GM19397 (cell line): ENCODE data around the gene CCL24.
"Not testable (repeated sequence)": the region's sequence is repeated elsewhere in the genome, so short reads cannot be mapped to it uniquely, and the experiment has no call there.

Experiments used
- ATAC-seq: cut with Tn5 transposase; IDR thresholded peaks from one replicate; pipeline ENCODE4 v1.9.1; 2021; ENCODE audit warnings: mild to moderate bottlenecking, moderate library complexity; ENCODE audit not compliant: unreplicated experiment

Gene CCL24

GRCh38 chr7:75788154-75788847 is 25.3 kb downstream of the CCL24 start:
- not testable (repeated sequence) for ATAC-seq

- not testable (repeated sequence) for ATAC-seq
Measured at GRCh38 chr7:75783058-75783457, 30.5 kb downstream of the CCL24 start.

- not testable (repeated sequence) for ATAC-seq
Measured at GRCh38 chr7:75780647-75781273, 32.8 kb downstream of the CCL24 start.

GRCh38 chr7:75779516-75779915 is 34.1 kb downstream of the CCL24 start:
- not testable (repeated sequence) for ATAC-seq

- not testable (repeated sequence) for ATAC-seq
Measured at GRCh38 chr7:75779035-75779434, 34.6 kb downstream of the CCL24 start.

GRCh38 chr7:75776295-75776971 is 37.2 kb downstream of the CCL24 start:
- ATAC-seq, result no peak

GRCh38 chr7:75773958-75774357 is 39.6 kb downstream of the CCL24 start:
- ATAC-seq, result not testable (repeated sequence)

- no peak for ATAC-seq
Measured at GRCh38 chr7:75772081-75773077, 41.2 kb downstream of the CCL24 start, which contains the start of gene CCL26. Gene CCL26 (minus strand): TSS chr7:75772211. CDS start chr7:75772176, 35 bp downstream.

GRCh38 chr7:75771224-75771623 is 42.4 kb downstream of the CCL24 start:
- no peak for ATAC-seq

- no peak for ATAC-seq
Measured at GRCh38 chr7:75762350-75762917, 51.2 kb downstream of the CCL24 start.

- ATAC-seq, result not testable (repeated sequence)
Measured at GRCh38 chr7:75761801-75762200, 51.8 kb downstream of the CCL24 start.
